ENCODE results near the gene VRK3. TPM values are rescaled to one million over a fixed set of nuclear protein-coding genes. Genes with fewer than 3 reads are reported as not detected.
"Not testable (repeated sequence)": the region's sequence is repeated elsewhere in the genome, so short reads cannot be mapped to it uniquely, and the experiment has no call there.

Gene VRK3
- total RNA-seq, 1 donor from 2014 or later, result 33.6 TPM

DNA sequence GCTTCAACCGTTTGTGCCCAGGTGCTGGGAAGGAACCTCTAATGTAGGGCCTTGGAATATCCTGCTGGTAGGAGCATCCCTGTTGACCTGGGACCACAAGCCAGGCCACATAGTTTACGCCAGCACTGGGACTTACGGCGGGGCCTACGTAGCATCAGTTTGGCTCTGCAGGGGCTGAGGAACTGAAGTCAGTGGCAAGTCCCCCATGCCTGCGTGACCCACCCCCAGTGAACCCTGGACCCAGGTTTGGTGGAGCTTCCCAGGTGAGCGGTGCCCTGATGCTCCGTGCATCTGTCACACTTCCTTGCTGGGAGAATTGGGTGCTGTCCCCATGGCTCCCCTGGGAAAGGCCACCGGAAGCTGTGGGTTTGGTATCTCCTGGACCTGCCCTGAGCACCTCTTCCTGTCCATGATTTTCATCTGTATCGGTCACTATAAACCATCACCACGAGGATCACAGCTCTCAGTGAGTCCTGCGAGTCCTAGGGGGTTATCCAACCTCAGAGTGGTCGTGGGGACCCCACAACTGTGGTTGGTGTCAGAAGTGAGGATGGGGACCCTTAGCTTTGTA, 74.1 kb downstream of the VRK3 start:
- DNase-seq (ENCODE audit: low read depth), result no peak
- H3K4me3 ChIP-seq (ENCODE audit: low read depth, low read length), result no peak overlapping the region
- TF ChIP-seq, protein P1, sequence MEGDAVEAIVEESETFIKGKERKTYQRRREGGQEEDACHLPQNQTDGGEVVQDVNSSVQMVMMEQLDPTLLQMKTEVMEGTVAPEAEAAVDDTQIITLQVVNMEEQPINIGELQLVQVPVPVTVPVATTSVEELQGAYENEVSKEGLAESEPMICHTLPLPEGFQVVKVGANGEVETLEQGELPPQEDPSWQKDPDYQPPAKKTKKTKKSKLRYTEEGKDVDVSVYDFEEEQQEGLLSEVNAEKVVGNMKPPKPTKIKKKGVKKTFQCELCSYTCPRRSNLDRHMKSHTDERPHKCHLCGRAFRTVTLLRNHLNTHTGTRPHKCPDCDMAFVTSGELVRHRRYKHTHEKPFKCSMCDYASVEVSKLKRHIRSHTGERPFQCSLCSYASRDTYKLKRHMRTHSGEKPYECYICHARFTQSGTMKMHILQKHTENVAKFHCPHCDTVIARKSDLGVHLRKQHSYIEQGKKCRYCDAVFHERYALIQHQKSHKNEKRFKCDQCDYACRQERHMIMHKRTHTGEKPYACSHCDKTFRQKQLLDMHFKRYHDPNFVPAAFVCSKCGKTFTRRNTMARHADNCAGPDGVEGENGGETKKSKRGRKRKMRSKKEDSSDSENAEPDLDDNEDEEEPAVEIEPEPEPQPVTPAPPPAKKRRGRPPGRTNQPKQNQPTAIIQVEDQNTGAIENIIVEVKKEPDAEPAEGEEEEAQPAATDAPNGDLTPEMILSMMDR (conservative IDR thresholded peaks at IDR 0.05; ENCODE audit: low read depth, low read length), result no peak

- H3K4me3 ChIP-seq (ENCODE audit: low read depth, low read length), result no peak overlapping the region
- TF ChIP-seq, protein P1 (conservative IDR thresholded peaks at IDR 0.05; ENCODE audit: low read depth, low read length), result no peak
These were observed 74.6 kb downstream of the VRK3 start for GRCh38 chr19:49950590-49950948.

DNA sequence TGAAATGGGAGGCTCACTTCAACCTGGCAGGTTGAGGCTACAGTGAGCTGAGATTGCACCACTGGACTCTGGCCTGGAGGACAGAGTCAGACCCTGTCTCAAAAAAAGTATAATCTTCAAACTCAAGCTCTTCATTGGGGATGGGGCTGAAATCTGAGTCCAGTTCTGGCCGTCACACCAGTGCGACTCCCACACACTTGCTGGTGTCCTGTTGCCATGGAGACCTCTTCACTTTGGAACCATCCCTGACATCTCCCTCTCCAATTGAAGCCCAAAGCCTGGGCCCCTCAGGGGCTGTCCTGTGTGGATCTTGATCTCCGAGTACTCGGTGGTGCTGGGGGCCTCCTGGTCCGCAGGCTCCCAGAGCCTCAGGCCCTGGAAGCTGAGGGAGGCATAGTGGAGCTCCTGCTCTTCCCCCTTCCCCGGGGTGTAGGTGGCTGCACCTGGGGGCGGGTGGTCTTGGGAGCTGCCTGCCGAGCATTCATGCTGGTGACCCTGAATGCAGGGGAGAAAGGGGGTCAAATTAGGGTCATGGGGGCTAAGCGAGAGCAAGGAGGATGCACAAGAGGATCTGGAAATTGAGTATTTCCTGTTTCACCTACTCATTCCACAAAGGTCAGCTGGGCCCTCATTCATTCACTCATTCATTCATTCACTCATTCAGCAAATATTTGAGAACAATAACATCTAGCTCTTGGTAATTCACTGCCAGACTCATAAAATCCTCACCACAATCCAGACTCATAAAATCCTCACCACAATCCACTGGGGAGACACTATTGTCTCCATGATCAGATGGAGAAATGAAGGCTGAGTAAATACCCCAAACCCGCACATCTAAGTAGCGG, 75.2 kb downstream of the VRK3 start:
- no peak overlapping the region for H3K4me3 ChIP-seq (ENCODE audit: low read depth, low read length)
- no peak for DNase-seq (ENCODE audit: low read depth)
- TF ChIP-seq, protein P1 (conservative IDR thresholded peaks at IDR 0.05; ENCODE audit: low read depth, low read length), result no peak

More at GRCh38 chr19:49950590-49950948, 74.6 kb downstream of the VRK3 start:
- DNase-seq (ENCODE audit: low read depth), result no peak

DNA sequence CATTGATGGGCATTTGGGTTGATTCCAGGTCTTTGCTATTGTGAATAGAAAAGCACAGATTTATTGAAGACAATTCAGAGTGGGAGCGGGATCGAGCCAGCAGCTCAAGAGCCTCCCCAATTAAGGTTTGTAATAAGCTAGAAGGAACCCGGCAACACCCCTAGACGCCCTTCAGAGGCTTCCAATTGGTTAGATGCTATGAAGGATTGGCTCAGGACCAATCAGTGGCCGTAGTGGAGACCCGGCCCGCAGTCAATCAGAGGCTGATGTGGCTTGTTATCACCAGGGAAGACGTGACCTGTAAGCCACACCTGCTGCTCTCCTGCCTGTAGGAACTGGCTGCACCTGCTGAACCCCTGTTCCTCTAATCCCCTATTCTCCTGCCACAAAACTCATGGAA, 78.8 kb downstream of the VRK3 start:
- no peak for DNase-seq (ENCODE audit: low read depth)
- TF ChIP-seq, protein P1 (conservative IDR thresholded peaks at IDR 0.05; ENCODE audit: low read depth, low read length), result no peak

DNA sequence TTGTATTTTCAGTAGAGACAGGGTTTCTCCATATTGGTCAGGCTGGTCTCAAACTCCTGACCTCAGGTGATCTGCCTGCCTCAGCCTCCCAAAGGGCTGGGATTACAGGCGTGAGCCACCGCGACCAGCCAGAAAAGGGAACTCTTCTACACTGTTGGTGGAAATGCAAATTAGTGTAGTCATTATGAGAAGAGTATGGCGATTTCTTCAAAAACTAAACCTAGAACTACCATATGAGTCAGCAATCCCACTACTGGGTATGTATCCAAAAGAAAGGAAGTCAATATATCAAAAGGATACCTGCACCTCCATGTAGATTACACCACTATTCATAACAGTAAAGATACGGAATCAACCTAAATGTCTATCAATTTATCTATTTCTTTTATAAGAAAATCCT, 80.6 kb downstream of the VRK3 start:
- not testable (repeated sequence) for H3K4me3 ChIP-seq (ENCODE audit: low read depth, low read length); DNase-seq (ENCODE audit: low read depth)

More for the DNA sequence above, 78.8 kb downstream of the VRK3 start:
- H3K4me3 ChIP-seq (ENCODE audit: low read depth, low read length), result no peak overlapping the region

GRCh38 chr19:49940482-49940791, 84.7 kb downstream of the VRK3 start:
- H3K4me3 ChIP-seq (ENCODE audit: low read depth, low read length), result no peak overlapping the region
- TF ChIP-seq, protein P1 (conservative IDR thresholded peaks at IDR 0.05; ENCODE audit: low read depth, low read length), result no peak
- no peak for DNase-seq (ENCODE audit: low read depth)

GRCh38 chr19:49939721-49940481, 85.3 kb downstream of the VRK3 start:
- TF ChIP-seq, protein P1 (conservative IDR thresholded peaks at IDR 0.05; ENCODE audit: low read depth, low read length), result peak; percentile 31
- no peak for DNase-seq (ENCODE audit: low read depth)
- H3K4me3 ChIP-seq (ENCODE audit: low read depth, low read length), result no peak overlapping the region

Measured in epithelial cell of proximal tubule (primary cell).